Mesenchymal stem cell (in vitro differentiated cells and primary cell): Measurements from ENCODE around the gene ZNF428.

Source experiments
- DNase-seq: peaks from one replicate; pipeline ENCODE4 v3.0.0-alpha.2; 2013
- H2AFZ ChIP-seq: one replicate; pipeline ENCODE4 v1.6.1; 2013; ENCODE audit warnings: low read depth, mild to moderate bottlenecking, control low read depth, inconsistent platforms, low read length, moderate library complexity
- H2AK5ac ChIP-seq: 2 replicates; pipeline ENCODE4 v1.6.1; 2013; ENCODE audit warnings: low read length, moderate library complexity, mild to moderate bottlenecking, inconsistent platforms; ENCODE audit not compliant: severe bottlenecking
- H2BK120ac ChIP-seq: one replicate; pipeline ENCODE4 v1.6.1; 2013; ENCODE audit warnings: low read depth, mild to moderate bottlenecking, inconsistent platforms, low read length, moderate library complexity
- H2BK12ac ChIP-seq, 2 experiments: one replicate each; pipeline ENCODE4 v1.6.1; 2013; ENCODE audit warnings: inconsistent platforms in 2 of 2, low read length in 2 of 2, mild to moderate bottlenecking in 2 of 2, moderate library complexity in 2 of 2, control low read depth in 1 of 2
- H2BK15ac ChIP-seq: one replicate; pipeline ENCODE4 v1.6.1; 2013; ENCODE audit warnings: mild to moderate bottlenecking, low read depth, inconsistent platforms; ENCODE audit not compliant: poor library complexity, severe bottlenecking
- H2BK5ac ChIP-seq: 2 replicates; pipeline ENCODE4 v1.6.1; 2013; ENCODE audit warnings: low read depth, mild to moderate bottlenecking, low read length, control low read depth, inconsistent platforms; ENCODE audit not compliant: poor library complexity, severe bottlenecking
- H3K14ac ChIP-seq, 2 experiments: one replicate each; pipeline ENCODE4 v1.6.1; 2013; ENCODE audit warnings: inconsistent platforms in 2 of 2, low read length in 2 of 2, control low read depth in 1 of 2, mild to moderate bottlenecking in 1 of 2, moderate library complexity in 1 of 2
- H3K18ac ChIP-seq, 2 experiments: one replicate each; pipeline ENCODE4 v1.6.1; 2013; ENCODE audit warnings: inconsistent platforms in 2 of 2, low read length in 2 of 2, control low read depth in 1 of 2, low read depth in 1 of 2, mild to moderate bottlenecking in 1 of 2
- H3K23ac ChIP-seq, 2 experiments: one replicate each; pipeline ENCODE4 v1.6.1; 2013; ENCODE audit warnings: inconsistent platforms in 2 of 2, low read length in 2 of 2, mild to moderate bottlenecking in 2 of 2, moderate library complexity in 2 of 2, control low read depth in 1 of 2
- H3K27ac ChIP-seq: 2 replicates; pipeline ENCODE4 v1.5.1; 2013; ENCODE audit warnings: mild to moderate bottlenecking, moderate library complexity, low read length, control low read depth, inconsistent platforms; ENCODE audit not compliant: poor library complexity, severe bottlenecking
- H3K27me3 ChIP-seq, 2 experiments: 2 replicates each; pipeline versions ENCODE4 v1.6.1 to v1.7.0; 2013; ENCODE audit warnings: low read length in 2 of 2, mild to moderate bottlenecking in 2 of 2, moderate library complexity in 2 of 2, control low read depth in 1 of 2, inconsistent platforms in 1 of 2; ENCODE audit not compliant: control insufficient read depth in 1 of 2, insufficient read depth in 1 of 2
- H3K36me3 ChIP-seq, 2 experiments: 2 replicates each; pipeline versions ENCODE4 v1.6.1 to v1.7.0; 2013; ENCODE audit warnings: low read length in 2 of 2, control low read depth in 1 of 2, inconsistent platforms in 1 of 2, low read depth in 1 of 2, mild to moderate bottlenecking in 1 of 2; ENCODE audit not compliant: insufficient read depth in 2 of 2, control insufficient read depth in 1 of 2
- H3K4ac ChIP-seq, 2 experiments: one replicate each; pipeline ENCODE4 v1.6.1; 2013; ENCODE audit warnings: inconsistent platforms in 2 of 2, low read length in 2 of 2, mild to moderate bottlenecking in 2 of 2, moderate library complexity in 2 of 2, control low read depth in 1 of 2, low read depth in 1 of 2
- H3K4me1 ChIP-seq: 2 replicates; pipeline ENCODE4 v1.6.1; 2013; ENCODE audit warnings: low read depth, low read length, control low read depth; ENCODE audit not compliant: control insufficient read depth, insufficient read depth
- H3K4me2 ChIP-seq: 2 replicates; pipeline ENCODE4 v1.6.1; 2013; ENCODE audit warnings: low read length, mild to moderate bottlenecking, inconsistent platforms; ENCODE audit not compliant: poor library complexity, severe bottlenecking
- H3K4me3 ChIP-seq, 2 experiments: 2 replicates each; pipeline versions ENCODE4 v1.5.1 to v1.7.0; 2013; ENCODE audit warnings: low read length in 2 of 2, mild to moderate bottlenecking in 2 of 2, control low read depth in 1 of 2, low read depth in 1 of 2; ENCODE audit not compliant: insufficient read depth in 1 of 2
- H3K79me1 ChIP-seq: replicated peaks from 2 replicates; pipeline ENCODE4 v1.6.1; 2013; ENCODE audit warnings: mild to moderate bottlenecking, control low read depth, low read length, inconsistent platforms; ENCODE audit not compliant: poor library complexity, severe bottlenecking
- H3K9ac ChIP-seq: 2 replicates; pipeline ENCODE4 v1.7.0; 2013; ENCODE audit warnings: mild to moderate bottlenecking, low read length, moderate library complexity
- H3K9me3 ChIP-seq: 2 replicates; pipeline ENCODE4 v1.7.0; 2013; ENCODE audit warnings: mild to moderate bottlenecking, low read length; ENCODE audit not compliant: control insufficient read depth
- H4K8ac ChIP-seq: one replicate; pipeline ENCODE4 v1.6.1; 2013; ENCODE audit warnings: inconsistent platforms, mild to moderate bottlenecking, low read length, moderate library complexity
- H4K91ac ChIP-seq: one replicate; pipeline ENCODE4 v1.6.1; 2013; ENCODE audit warnings: mild to moderate bottlenecking, low read length, inconsistent platforms
- WGBS: methylation state at CpG from one replicate; pipeline ENCODE4 v1.1.7; 2013; ENCODE audit warnings: mixed read lengths; 5-methylcytosine and 5-hydroxymethylcytosine counted together

Gene ZNF428

GRCh38 chr19:43634506-43634871 is 15.1 kb upstream of the ZNF428 start:
- Histone ChIP-seq H3K23ac (no peak overlapping the region), H3K27ac (no peak overlapping the region), H3K27me3 (peaks cover 0 to 21% of the 10 kb centered on the region in 2 experiments), H2AK5ac (peak overlapping the region; percentile 94), H3K9me3 (no peaks in the 10 kb centered on the region), H3K79me1 (peaks cover 22% of the 10 kb centered on the region), H4K91ac (peak overlapping the region; percentile 94), H2BK15ac (no peak overlapping the region), H2BK5ac (no peak overlapping the region), H3K4ac (peak overlapping the region in 1 of 2 experiments; percentile 55), H3K9ac (peak overlapping the region; percentile 67), H3K4me2 (peak overlapping the region; percentile 86), H2BK12ac (peak overlapping the region in 1 of 2 experiments; percentile 55), H3K36me3 (no peaks in the 10 kb centered on the region), H3K18ac (no peak overlapping the region), H2AFZ (peak overlapping the region; percentile 72), H3K4me3 (peak overlapping the region; percentile 23 to 28), H2BK120ac (peak overlapping the region; percentile 81), H3K14ac (no peak overlapping the region), H4K8ac (peak overlapping the region; percentile 97), H3K4me1 (peaks cover 32% of the 10 kb centered on the region)
- DNase-seq: no peak
- 62% methylated on average over 4 of the region's 5 CpGs for WGBS

- peaks cover 20% of the 10 kb centered on the region for H3K79me1 ChIP-seq
- no peaks in the 10 kb centered on the region for H3K36me3 ChIP-seq
- no peak overlapping the region for H3K4me2 ChIP-seq
- H2AFZ ChIP-seq: no peak overlapping the region
- peaks cover 0 to 18% of the 10 kb centered on the region in 2 experiments for H3K27me3 ChIP-seq
- H3K4me3 ChIP-seq: no peak overlapping the region
- no peak overlapping the region for H3K18ac ChIP-seq
- no peak overlapping the region for H4K91ac ChIP-seq
- H3K27ac ChIP-seq: no peak overlapping the region
- 92% methylated on average over 4 of the region's 5 CpGs for WGBS
- H2AK5ac ChIP-seq: peak overlapping the region; percentile 80
- H2BK12ac ChIP-seq: no peak overlapping the region
- H2BK5ac ChIP-seq: no peak overlapping the region
- H3K9me3 ChIP-seq: no peaks in the 10 kb centered on the region
- no peak overlapping the region for H3K23ac ChIP-seq
- H3K4me1 ChIP-seq: peaks cover 32% of the 10 kb centered on the region
- H2BK120ac ChIP-seq: peak overlapping the region; percentile 81
- no peak overlapping the region for H4K8ac ChIP-seq
- H3K9ac ChIP-seq: no peak overlapping the region
- H3K4ac ChIP-seq: no peak overlapping the region
- H3K14ac ChIP-seq: no peak overlapping the region
- no peak overlapping the region for H2BK15ac ChIP-seq
- DNase-seq: no peak
Measured at GRCh38 chr19:43634068-43634467, 14.6 kb upstream of the ZNF428 start.

- 94% methylated on average over 3 of the region's 4 CpGs for WGBS
- no peak overlapping the region for H3K14ac ChIP-seq
- H3K4ac ChIP-seq: no peak overlapping the region
- H3K27ac ChIP-seq: no peak overlapping the region
- no peak overlapping the region for H2BK12ac ChIP-seq
- no peak overlapping the region for H2BK120ac ChIP-seq
- DNase-seq: no peak
- no peak overlapping the region for H3K4me3 ChIP-seq
- peaks cover 23% of the 10 kb centered on the region for H3K79me1 ChIP-seq
- no peaks in the 10 kb centered on the region for H3K9me3 ChIP-seq
- no peaks in the 10 kb centered on the region for H3K36me3 ChIP-seq
- no peak overlapping the region for H4K8ac ChIP-seq
- H3K18ac ChIP-seq: no peak overlapping the region
- H2AK5ac ChIP-seq: no peak overlapping the region
- no peak overlapping the region for H3K9ac ChIP-seq
- no peak overlapping the region for H2BK5ac ChIP-seq
- H3K27me3 ChIP-seq: peaks cover 0 to 13% of the 10 kb centered on the region in 2 experiments
- H2BK15ac ChIP-seq: no peak overlapping the region
- no peak overlapping the region for H2AFZ ChIP-seq
- peaks cover 30% of the 10 kb centered on the region for H3K4me1 ChIP-seq
- H4K91ac ChIP-seq: no peak overlapping the region
- no peak overlapping the region for H3K4me2 ChIP-seq
- no peak overlapping the region for H3K23ac ChIP-seq
Measured at GRCh38 chr19:43633520-43633919, 14.1 kb upstream of the ZNF428 start.

- no peak for DNase-seq
- Histone ChIP-seq H3K23ac (no peak overlapping the region), H2BK5ac (no peak overlapping the region), H3K18ac (no peak overlapping the region), H3K27me3 (peaks cover 0 to 7% of the 10 kb centered on the region in 2 experiments), H3K27ac (no peak overlapping the region), H2BK12ac (no peak overlapping the region), H2BK120ac (no peak overlapping the region), H3K4me1 (peaks cover 27% of the 10 kb centered on the region), H3K4me2 (no peak overlapping the region), H4K8ac (no peak overlapping the region), H3K36me3 (peaks cover 0 to 8% of the 10 kb centered on the region in 2 experiments), H4K91ac (no peak overlapping the region), H3K9ac (no peak overlapping the region), H2AFZ (no peak overlapping the region), H3K14ac (no peak overlapping the region), H3K4ac (no peak overlapping the region), H3K79me1 (peaks cover 30% of the 10 kb centered on the region), H2BK15ac (no peak overlapping the region), H2AK5ac (no peak overlapping the region), H3K4me3 (no peak overlapping the region), H3K9me3 (no peaks in the 10 kb centered on the region)
- WGBS: 76% methylated on average over 4 of the region's 5 CpGs
Measured at GRCh38 chr19:43631491-43631890, 12.1 kb upstream of the ZNF428 start.
